ENCODE results near the gene SLC1A4.
"Not testable (repeated sequence)": the region's sequence is repeated elsewhere in the genome, so short reads cannot be mapped to it uniquely, and the experiment has no call there.

GRCh38 chr2:64963138-64963537 lies 26.1 kb upstream of the SLC1A4 start:
- TF ChIP-seq CTCF (IDR thresholded peaks at IDR 0.05); ZFX (IDR thresholded peaks at IDR 0.05; ENCODE audit: borderline replicate concordance): not testable (repeated sequence)
